Panc1 (cell line): ENCODE measurements around the gene ST3GAL5. TPM values are rescaled to one million over a fixed set of nuclear protein-coding genes. Genes with fewer than 3 reads are reported as not detected.

Source experiments
- ATAC-seq: fragments of 200-7000 bp; cut with Tn5 transposase; 2 replicates; pipeline ENCODE4 v1.9.1; 2020; ENCODE audit warnings: mild to moderate bottlenecking, moderate library complexity
- BruUV-seq: library from RNA; stranded (reverse); fragments of 400-500 nt; replicated peaks from 2 replicates; lab custom pipeline; 2021; lab: Mats Ljungman, UMichigan
- CTCF ChIA-PET: fragments of 300-600 bp; sonication (Branson Sonifier 250); formaldehyde crosslinking; loops from one replicate; lab custom pipeline; 2022; ENCODE audit warnings: antibody characterized with exemption; lab: Charles Lee
- POLR2A ChIA-PET: fragments of 300-600 bp; sonication (Branson Sonifier 250); formaldehyde crosslinking; loops from one replicate; lab custom pipeline; 2022; ENCODE audit warnings: antibody characterized with exemption; lab: Charles Lee
- DNase-seq: peaks from one replicate; pipeline ENCODE4 v3.0.0-alpha.2; 2010; ENCODE audit warnings: low read depth, low spot score
- H3K27ac ChIP-seq: 2 replicates; pipeline ENCODE4 v1.5.1; 2011; ENCODE audit warnings: mild to moderate bottlenecking, low read length, inconsistent platforms
- H3K27me3 ChIP-seq: fragments of 200-500 bp; sonication (Bioruptor generic); 2 replicates; pipeline ENCODE4 v1.6.0; 2014; ENCODE audit warnings: low read length, inconsistent platforms; ENCODE audit not compliant: control insufficient read depth, insufficient read depth
- H3K36me3 ChIP-seq: fragments of 200-500 bp; sonication (Bioruptor generic); 2 replicates; pipeline ENCODE4 v1.5.1; 2014; ENCODE audit warnings: inconsistent platforms, mild to moderate bottlenecking, low read length, moderate library complexity; ENCODE audit not compliant: control insufficient read depth, insufficient read depth
- H3K4me1 ChIP-seq: 2 replicates; pipeline ENCODE4 v1.5.1; 2011; ENCODE audit warnings: inconsistent platforms, mild to moderate bottlenecking, low read length, moderate library complexity; ENCODE audit not compliant: control insufficient read depth, insufficient read depth
- H3K4me3 ChIP-seq, 2 experiments: 2 replicates each; pipeline ENCODE4 v1.5.1; 2011 to 2012; ENCODE audit warnings: low read depth in 2 of 2, low read length in 2 of 2, mild to moderate bottlenecking in 2 of 2, inconsistent platforms in 1 of 2, moderate library complexity in 1 of 2
- H3K9me3 ChIP-seq: fragments of 200-500 bp; sonication (Bioruptor generic); 2 replicates; pipeline ENCODE4 v1.5.1; 2014; ENCODE audit warnings: low read depth, mild to moderate bottlenecking, inconsistent platforms, low read length, moderate library complexity; ENCODE audit not compliant: control insufficient read depth, insufficient read depth
- POLR2AphosphoS5 ChIP-seq: IDR thresholded peaks from 2 replicates; pipeline ENCODE4 v1.6.1; 2012; ENCODE audit warnings: mild to moderate bottlenecking, low read depth, low read length, moderate library complexity
- REST ChIP-seq, 2 experiments: IDR thresholded peaks; 2 replicates each; pipeline ENCODE4 v1.6.1; 2011 to 2012; ENCODE audit warnings: low read depth in 2 of 2, control low read depth in 1 of 2, low read length in 1 of 2, mild to moderate bottlenecking in 1 of 2, moderate library complexity in 1 of 2; ENCODE audit not compliant: insufficient read depth in 1 of 2
- SIN3A ChIP-seq: IDR thresholded peaks from 2 replicates; pipeline ENCODE4 v1.6.1; 2012; ENCODE audit warnings: low read depth, mild to moderate bottlenecking, low read length, moderate library complexity, borderline replicate concordance; ENCODE audit not compliant: insufficient read depth
- TCF7L2 ChIP-seq: IDR thresholded peaks from 2 replicates; pipeline ENCODE4 v1.6.1; 2011; ENCODE audit warnings: mild to moderate bottlenecking, low read depth, low read length, inconsistent platforms
- in situ Hi-C: cut with HindIII; loops from 2 replicates; pipeline ENCODE4 v1.10.0; 2016; ENCODE audit warnings: low sequenced_read_pairs, low pct_unique_long_range_greater_than_20kb
- intact Hi-C: fragments of 100-400 bp; cut with micrococcal nuclease; formaldehyde crosslinking; loops from one replicate; pipeline ENCODE4 v1.10.0; 2022; ENCODE audit not compliant: unreplicated experiment
- total RNA-seq: library from RNA; stranded (reverse); gene quantifications from one replicate; pipeline ENCODE4 v1.2.1, GENCODE V29; 2021; ENCODE audit not compliant: unreplicated experiment
- TF ChIP-seq, protein P1 (sequence below): fragments of 450-650 bp; IDR thresholded peaks from 2 replicates; pipeline ENCODE4 v1.5.1; 2017; ENCODE audit warnings: mild to moderate bottlenecking

Gene ST3GAL5
- total RNA-seq, 1 experiment from 2014 or later: 5.0 TPM

- CTCF ChIA-PET: no interaction called here
- no TSS peak for BruUV-seq
- 0 out of 2 replicates have a peak, but pooled peaks cover 2% of the 10 kb centered on the region for H3K27me3 ChIP-seq
Observed at GRCh38 chr2:85862426-85862825, 26.4 kb downstream of the ST3GAL5 start.

GRCh38 chr2:85861650-85862049 lies 27.1 kb downstream of the ST3GAL5 start:
- H3K36me3 ChIP-seq: no peaks in the 10 kb centered on the region
- H3K27ac ChIP-seq: no peak overlapping the region
- no peaks in the 10 kb centered on the region for H3K4me1 ChIP-seq
- in situ Hi-C loops (no loop called here), intact Hi-C loops (no loop called here)
- no peak for TF ChIP-seq REST (IDR thresholded peaks at IDR 0.05; ENCODE audit: insufficient read depth in 1 of 2, low read depth in 2 of 2, low read length in 1 of 2)
- no peak for TF ChIP-seq SIN3A
- no peak for TF ChIP-seq POLR2AphosphoS5
- TF ChIP-seq, protein P1, sequence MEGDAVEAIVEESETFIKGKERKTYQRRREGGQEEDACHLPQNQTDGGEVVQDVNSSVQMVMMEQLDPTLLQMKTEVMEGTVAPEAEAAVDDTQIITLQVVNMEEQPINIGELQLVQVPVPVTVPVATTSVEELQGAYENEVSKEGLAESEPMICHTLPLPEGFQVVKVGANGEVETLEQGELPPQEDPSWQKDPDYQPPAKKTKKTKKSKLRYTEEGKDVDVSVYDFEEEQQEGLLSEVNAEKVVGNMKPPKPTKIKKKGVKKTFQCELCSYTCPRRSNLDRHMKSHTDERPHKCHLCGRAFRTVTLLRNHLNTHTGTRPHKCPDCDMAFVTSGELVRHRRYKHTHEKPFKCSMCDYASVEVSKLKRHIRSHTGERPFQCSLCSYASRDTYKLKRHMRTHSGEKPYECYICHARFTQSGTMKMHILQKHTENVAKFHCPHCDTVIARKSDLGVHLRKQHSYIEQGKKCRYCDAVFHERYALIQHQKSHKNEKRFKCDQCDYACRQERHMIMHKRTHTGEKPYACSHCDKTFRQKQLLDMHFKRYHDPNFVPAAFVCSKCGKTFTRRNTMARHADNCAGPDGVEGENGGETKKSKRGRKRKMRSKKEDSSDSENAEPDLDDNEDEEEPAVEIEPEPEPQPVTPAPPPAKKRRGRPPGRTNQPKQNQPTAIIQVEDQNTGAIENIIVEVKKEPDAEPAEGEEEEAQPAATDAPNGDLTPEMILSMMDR: no peak
- TF ChIP-seq TCF7L2: no peak
- 0 out of 2 replicates have a peak, but pooled peaks cover 2% of the 10 kb centered on the region for H3K27me3 ChIP-seq
- DNase-seq (no peak), ATAC-seq (no peak)
- POLR2A ChIA-PET: no interaction called here
- H3K4me3 ChIP-seq: no peak overlapping the region
- CTCF ChIA-PET: interaction anchor here (0.7 kb wide), 1 partner anchor 28 kb away, joined by 3 read pairs; no protein-coding TSS in a partner anchor
- no peaks in the 10 kb centered on the region for H3K9me3 ChIP-seq
- no TSS peak for BruUV-seq

More at GRCh38 chr2:85862426-85862825, 26.4 kb downstream of the ST3GAL5 start:
- Histone ChIP-seq H3K4me3 (no peak overlapping the region), H3K27ac (no peak overlapping the region), H3K4me1 (no peaks in the 10 kb centered on the region), H3K36me3 (no peaks in the 10 kb centered on the region), H3K9me3 (no peaks in the 10 kb centered on the region)
- DNase-seq: no peak
- in situ Hi-C loops: no loop called here
- intact Hi-C loops: no loop called here
- POLR2A ChIA-PET: no interaction called here
- no peak for TF ChIP-seq REST (IDR thresholded peaks at IDR 0.05; ENCODE audit: insufficient read depth in 1 of 2, low read depth in 2 of 2, low read length in 1 of 2)
- TF ChIP-seq SIN3A: no peak
- no peak for TF ChIP-seq TCF7L2
- no peak for TF ChIP-seq POLR2AphosphoS5
- TF ChIP-seq, protein P1: no peak
- no peak for ATAC-seq
